NCI-H1105 (cell line): Measurements from ENCODE around the gene BLM.

Experiments used
- DNase-seq: peaks from one replicate; lab custom pipeline; 2025; lab: John Stamatoyannopoulos, UW

The BLM gene

GRCh38 chr15:90790561-90790960 lies 73.4 kb downstream of the BLM start:
- no peak for DNase-seq

- no peak for DNase-seq
Observed at GRCh38 chr15:90794538-90794937, 77.4 kb downstream of the BLM start.

- no peak for DNase-seq
Observed at GRCh38 chr15:90799639-90800170, 82.6 kb downstream of the BLM start.

- no peak for DNase-seq
Observed at GRCh38 chr15:90801803-90802202, 84.7 kb downstream of the BLM start.

GRCh38 chr15:90807074-90807785 lies 90.1 kb downstream of the BLM start:
- DNase-seq: no peak

GRCh38 chr15:90807786-90808086 lies 90.6 kb downstream of the BLM start:
- DNase-seq: no peak

GRCh38 chr15:90808517-90809235 lies 91.5 kb downstream of the BLM start:
- no peak for DNase-seq

GRCh38 chr15:90809536-90809935 lies 92.4 kb downstream of the BLM start:
- no peak for DNase-seq

GRCh38 chr15:90810354-90810753 lies 93.2 kb downstream of the BLM start:
- no peak for DNase-seq

- DNase-seq: no peak
Observed at GRCh38 chr15:90812171-90812957, 95.2 kb downstream of the BLM start.

- DNase-seq: no peak
Observed at GRCh38 chr15:90812958-90813265, 95.8 kb downstream of the BLM start.

- DNase-seq: no peak
Observed at GRCh38 chr15:90813796-90814190, 96.6 kb downstream of the BLM start.

GRCh38 chr15:90814191-90814821 lies 97.2 kb downstream of the BLM start:
- no peak for DNase-seq

- DNase-seq: no peak
Observed at GRCh38 chr15:90816401-90817116, 99.4 kb downstream of the BLM start.

- DNase-seq: no peak
Observed at GRCh38 chr15:90817117-90818057, 100.2 kb downstream of the BLM start.

GRCh38 chr15:90818251-90819210 lies 101.4 kb downstream of the BLM start:
- peak; percentile 22 for DNase-seq

GRCh38 chr15:90819390-90819789 lies 102.2 kb downstream of the BLM start:
- no peak for DNase-seq

- no peak for DNase-seq
Observed at GRCh38 chr15:90819850-90820249, 102.7 kb downstream of the BLM start.

GRCh38 chr15:90820481-90820880 lies 103.3 kb downstream of the BLM start:
- DNase-seq: no peak
